Liver (tissue), 9 donors: ENCODE data around the gene PINLYP. TPM values are rescaled to one million over a fixed set of nuclear protein-coding genes. Genes with fewer than 3 reads are reported as not detected.

Experiments used
- DNase-seq: peaks from one replicate; pipeline ENCODE4 v3.0.0-alpha.2; 2017; ENCODE audit warnings: low spot score
- H3K27ac ChIP-seq, 2 donors: one replicate each; pipeline ENCODE4 v1.7.0; 2013; ENCODE audit warnings: inconsistent platforms in 2 of 2, low read length in 2 of 2, control low read depth in 1 of 2, low read depth in 1 of 2, mild to moderate bottlenecking in 1 of 2
- H3K27me3 ChIP-seq, 4 donors: one replicate each; pipeline versions ENCODE4 v1.6.1 to v1.7.0; 2013; ENCODE audit warnings: low read length in 3 of 4, inconsistent platforms in 1 of 4, mild to moderate bottlenecking in 1 of 4, moderate library complexity in 1 of 4; ENCODE audit not compliant: control insufficient read depth in 4 of 4, insufficient read depth in 4 of 4
- H3K36me3 ChIP-seq, 4 donors: one replicate each; pipeline versions ENCODE4 v1.6.1 to v1.7.0; 2013; ENCODE audit warnings: low read length in 3 of 4, mild to moderate bottlenecking in 3 of 4, low read depth in 1 of 4, moderate library complexity in 1 of 4; ENCODE audit not compliant: control insufficient read depth in 4 of 4, insufficient read depth in 3 of 4
- H3K4me1 ChIP-seq, 4 donors: one replicate each; pipeline versions ENCODE4 v1.6.1 to v1.7.0; 2013; ENCODE audit warnings: low read length in 3 of 4, mild to moderate bottlenecking in 3 of 4, moderate library complexity in 1 of 4; ENCODE audit not compliant: control insufficient read depth in 4 of 4, insufficient read depth in 4 of 4
- H3K4me3 ChIP-seq, 3 donors: one replicate each; pipeline versions ENCODE4 v1.6.1 to v1.7.0; 2013; ENCODE audit warnings: low read length in 3 of 3, control low read depth in 1 of 3, low read depth in 1 of 3, mild to moderate bottlenecking in 1 of 3
- H3K9ac ChIP-seq, 2 donors: one replicate each; pipeline ENCODE4 v1.7.0; 2013; ENCODE audit warnings: low read length in 2 of 2, mild to moderate bottlenecking in 2 of 2, moderate library complexity in 2 of 2, control low read depth in 1 of 2, low read depth in 1 of 2
- H3K9me3 ChIP-seq, 4 donors: one replicate each; pipeline versions ENCODE4 v1.6.1 to v1.7.0; 2013; ENCODE audit warnings: low read length in 3 of 4; ENCODE audit not compliant: control insufficient read depth in 4 of 4
- FOXA1 ChIP-seq: IDR thresholded peaks from 2 replicates; pipeline ENCODE4 v1.6.1; 2016; ENCODE audit warnings: antibody characterized with exemption
- FOXA2 ChIP-seq: IDR thresholded peaks from 2 replicates; pipeline ENCODE4 v1.6.1; 2016; ENCODE audit warnings: antibody characterized with exemption
- HNF4G ChIP-seq: IDR thresholded peaks from 2 replicates; pipeline ENCODE4 v1.6.1; 2016; ENCODE audit warnings: antibody characterized with exemption
- JUND ChIP-seq, 2 donors: IDR thresholded peaks; 2 replicates each; pipeline ENCODE4 v1.6.1; 2016; ENCODE audit warnings: antibody characterized with exemption in 2 of 2
- NR2F2 ChIP-seq: IDR thresholded peaks from 2 replicates; pipeline ENCODE4 v1.6.1; 2016; ENCODE audit warnings: antibody characterized with exemption
- RAD21 ChIP-seq, 2 donors: IDR thresholded peaks; 2 replicates each; pipeline ENCODE4 v1.6.1; 2016; ENCODE audit warnings: antibody characterized with exemption in 2 of 2, mild to moderate bottlenecking in 2 of 2
- TAF1 ChIP-seq: conservative IDR thresholded peaks from 2 replicates; pipeline ENCODE4 v1.6.1; 2016; ENCODE audit warnings: antibody characterized with exemption, mild to moderate bottlenecking
- WGBS: extraction: QIAGEN DNeasy Blood & Tissue Kit; methylation state at CpG from one replicate; pipeline ENCODE4 v1.1.7; 2013; 5-methylcytosine and 5-hydroxymethylcytosine counted together
- polyA plus RNA-seq, 2 donors: library from polyadenylated mRNA; stranded (reverse) in 1 of 2; unstranded in 1 of 2; fragments of 200-250 nt in 1 of 2; fragments of >200 nt in 1 of 2; fragmentation: Nextera tagmentation in 1 of 2; extraction: Ambion mirVana in 1 of 2; gene quantifications; one replicate each; pipeline versions ENCODE4 v1.2.1 to v1.2.3, GENCODE V29; 2013 to 2015
- total RNA-seq, 2 donors: library from RNA; depleted of rRNA; stranded (reverse); fragments of >200 nt; gene quantifications; one replicate each; pipeline ENCODE4 v1.2.3, GENCODE V29; 2014
- TF ChIP-seq, protein P1 (sequence below): fragments of 150-350 bp; IDR thresholded peaks from 2 replicates; pipeline ENCODE4 v1.5.1; 2017; ENCODE audit warnings: improper control_type of control experiment, low read depth, low read length; ENCODE audit not compliant: missing input control
- TF ChIP-seq, protein P2 (sequence below): IDR thresholded peaks from 2 replicates; pipeline ENCODE4 v1.6.1; 2016; ENCODE audit warnings: antibody characterized with exemption
- donor health status: healthy.
- donor health status: healthy.
- donor health status: healthy.
- donor health status: healthy.
- donor health status: healthy.

The PINLYP gene
- total and polyA plus RNA-seq, 4 donors: 0.42 to 4.3 (median 0.57) TPM

DNA sequence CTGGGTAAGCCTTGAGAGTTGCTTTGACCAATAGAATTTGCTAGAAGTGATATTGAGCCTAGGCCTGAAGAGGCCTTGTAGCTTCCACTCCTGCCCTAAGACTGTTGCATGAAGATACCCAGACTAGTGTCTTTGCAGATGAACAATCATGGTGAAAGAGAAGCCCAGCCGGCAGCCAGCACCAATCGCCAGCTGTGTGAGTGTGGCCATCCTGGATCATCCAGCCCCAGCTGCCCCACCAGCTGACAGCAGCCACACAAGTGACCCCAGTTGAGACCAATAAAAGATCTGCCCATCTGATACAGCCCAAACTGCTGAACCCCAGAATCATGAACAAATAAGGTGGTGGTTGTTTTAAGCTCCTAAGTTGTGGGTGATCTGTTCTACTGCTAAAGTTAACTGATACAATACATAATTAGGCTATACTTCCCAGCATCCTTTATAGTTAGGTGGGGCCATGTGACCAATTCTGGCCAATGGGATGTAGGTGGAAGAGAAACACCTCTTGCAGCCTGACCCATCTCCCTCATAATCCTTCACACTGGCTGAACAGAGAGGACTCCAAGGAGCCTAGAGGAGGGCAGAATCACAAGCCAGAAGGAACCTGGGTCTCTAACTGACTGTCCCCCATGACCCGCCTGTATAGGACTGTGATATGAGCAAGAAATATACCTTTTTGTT, 53.2 kb downstream of the PINLYP start:
- DNase-seq: no peak
- no peaks in the 10 kb centered on the region for H3K4me1 ChIP-seq
- H3K9me3 ChIP-seq: no peaks in the 10 kb centered on the region

DNA sequence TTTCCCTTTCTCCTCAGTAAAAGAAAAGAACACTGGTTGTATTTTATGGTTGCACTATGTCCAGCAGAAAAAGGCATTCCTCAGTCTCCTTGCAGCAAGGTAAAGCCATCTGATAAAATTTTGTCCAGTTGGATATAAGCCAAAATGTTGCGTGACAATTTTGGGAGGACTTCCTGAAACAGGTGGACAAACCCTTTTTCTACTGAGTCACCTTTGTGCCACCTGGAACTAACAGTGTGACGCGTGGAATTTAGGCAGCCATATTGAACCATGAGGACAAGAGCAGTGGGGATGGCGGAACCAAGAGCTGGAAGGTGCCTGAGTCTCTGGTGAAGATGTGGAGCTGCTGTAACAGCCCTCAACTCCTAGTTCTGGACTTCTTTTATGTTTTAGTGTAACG, 55.9 kb downstream of the PINLYP start:
- Histone ChIP-seq H3K4me3 (no peak overlapping the region), H3K9me3 (no peaks in the 10 kb centered on the region), H3K4me1 (no peaks in the 10 kb centered on the region), H3K27me3 (no peaks in the 10 kb centered on the region), H3K9ac (no peak overlapping the region), H3K27ac (no peak overlapping the region), H3K36me3 (no peaks in the 10 kb centered on the region)
- WGBS: 87% methylated on average over 5 of the region's 5 CpGs
- TF ChIP-seq, protein P1, sequence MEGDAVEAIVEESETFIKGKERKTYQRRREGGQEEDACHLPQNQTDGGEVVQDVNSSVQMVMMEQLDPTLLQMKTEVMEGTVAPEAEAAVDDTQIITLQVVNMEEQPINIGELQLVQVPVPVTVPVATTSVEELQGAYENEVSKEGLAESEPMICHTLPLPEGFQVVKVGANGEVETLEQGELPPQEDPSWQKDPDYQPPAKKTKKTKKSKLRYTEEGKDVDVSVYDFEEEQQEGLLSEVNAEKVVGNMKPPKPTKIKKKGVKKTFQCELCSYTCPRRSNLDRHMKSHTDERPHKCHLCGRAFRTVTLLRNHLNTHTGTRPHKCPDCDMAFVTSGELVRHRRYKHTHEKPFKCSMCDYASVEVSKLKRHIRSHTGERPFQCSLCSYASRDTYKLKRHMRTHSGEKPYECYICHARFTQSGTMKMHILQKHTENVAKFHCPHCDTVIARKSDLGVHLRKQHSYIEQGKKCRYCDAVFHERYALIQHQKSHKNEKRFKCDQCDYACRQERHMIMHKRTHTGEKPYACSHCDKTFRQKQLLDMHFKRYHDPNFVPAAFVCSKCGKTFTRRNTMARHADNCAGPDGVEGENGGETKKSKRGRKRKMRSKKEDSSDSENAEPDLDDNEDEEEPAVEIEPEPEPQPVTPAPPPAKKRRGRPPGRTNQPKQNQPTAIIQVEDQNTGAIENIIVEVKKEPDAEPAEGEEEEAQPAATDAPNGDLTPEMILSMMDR: no peak
- no peak for DNase-seq

More for the DNA sequence above, 53.2 kb downstream of the PINLYP start:
- no peak overlapping the region for H3K27ac ChIP-seq
- H3K4me3 ChIP-seq: no peak overlapping the region
- TF ChIP-seq FOXA1 (no peak), TAF1 (no peak), HNF4G (no peak), NR2F2 (no peak), RAD21 (IDR thresholded peaks at IDR 0.05) (no peak), JUND (IDR thresholded peaks at IDR 0.05) (no peak), FOXA2 (no peak)
- TF ChIP-seq, protein P1: no peak
- TF ChIP-seq, protein P2, sequence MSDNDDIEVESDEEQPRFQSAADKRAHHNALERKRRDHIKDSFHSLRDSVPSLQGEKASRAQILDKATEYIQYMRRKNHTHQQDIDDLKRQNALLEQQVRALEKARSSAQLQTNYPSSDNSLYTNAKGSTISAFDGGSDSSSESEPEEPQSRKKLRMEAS: no peak
- no peaks in the 10 kb centered on the region for H3K36me3 ChIP-seq
- no peak overlapping the region for H3K9ac ChIP-seq
- WGBS: 95% methylated on average over 3 of the region's 3 CpGs
- no peaks in the 10 kb centered on the region for H3K27me3 ChIP-seq

Other genes with a start within 250 kb of the PINLYP start
- 10 to 100 TPM in 1 of 2 donors, 1 to 10 TPM in 1; 8.2 to 33.4 TPM for gene CD177, start 222.1 kb upstream of the PINLYP start, total RNA-seq
- gene CD177, start 222.1 kb upstream of the PINLYP start, polyA plus RNA-seq: under 1 TPM; 0.38 to 0.68 TPM
- not detected for gene TEX101, start 160.9 kb upstream of the PINLYP start, total RNA-seq
- gene TEX101, start 160.9 kb upstream of the PINLYP start, polyA plus RNA-seq: not detected
- under 1 TPM; 0.08 to 0.09 TPM for gene LYPD3, start 110.2 kb upstream of the PINLYP start, total RNA-seq
- under 1 TPM; 0.26 to 0.38 TPM for gene LYPD3, start 110.2 kb upstream of the PINLYP start, polyA plus RNA-seq
- 10 to 100 TPM; 10.6 to 18.2 TPM for gene PHLDB3, start 71.1 kb upstream of the PINLYP start, total RNA-seq
- 10 to 100 TPM; 10.7 to 12.7 TPM for gene PHLDB3, start 71.1 kb upstream of the PINLYP start, polyA plus RNA-seq
- 10 to 100 TPM; 30.4 to 35.0 TPM for gene ETHE1, start 48.6 kb upstream of the PINLYP start, total RNA-seq
- 10 to 100 TPM; 34.0 to 45.1 TPM for gene ETHE1, start 48.6 kb upstream of the PINLYP start, polyA plus RNA-seq
- gene ZNF575, start 42.6 kb upstream of the PINLYP start, total RNA-seq: under 1 TPM; 0.08 to 0.09 TPM
- gene ZNF575, start 42.6 kb upstream of the PINLYP start, polyA plus RNA-seq: 1 to 10 TPM in 1 of 2 donors, under 1 TPM in 1; 0.88 to 1.0 TPM
- gene XRCC1, start 274 bp upstream of the PINLYP start, total RNA-seq: 1 to 10 TPM; 3.6 to 9.8 TPM
- gene XRCC1, start 274 bp upstream of the PINLYP start, polyA plus RNA-seq: 1 to 10 TPM; 4.5 to 5.2 TPM
- 10 to 100 TPM in 1 of 2 donors, 1 to 10 TPM in 1; 6.4 to 15.5 TPM for gene IRGQ, start 20.3 kb downstream of the PINLYP start, total RNA-seq
- 1 to 10 TPM; 2.8 to 4.0 TPM for gene IRGQ, start 20.3 kb downstream of the PINLYP start, polyA plus RNA-seq
- gene ZNF576, start 20.8 kb downstream of the PINLYP start, total RNA-seq: 1 to 10 TPM; 6.9 to 7.1 TPM
- gene ZNF576, start 20.8 kb downstream of the PINLYP start, polyA plus RNA-seq: 10 to 100 TPM; 14.7 to 14.9 TPM
- under 1 TPM; 0.08 to 0.09 TPM for gene SRRM5, start 36.3 kb downstream of the PINLYP start, total RNA-seq
- under 1 TPM; 0.07 to 0.09 TPM for gene SRRM5, start 36.3 kb downstream of the PINLYP start, polyA plus RNA-seq
- 10 to 100 TPM in 1 of 2 donors, 1 to 10 TPM in 1; 9.7 to 22.1 TPM for gene ZNF428, start 43.8 kb downstream of the PINLYP start, total RNA-seq
- gene ZNF428, start 43.8 kb downstream of the PINLYP start, polyA plus RNA-seq: 10 to 100 TPM in 1 of 2 donors, 1 to 10 TPM in 1; 6.5 to 19.1 TPM
- 1 to 10 TPM; 2.8 to 3.7 TPM for gene CADM4, start 64.0 kb downstream of the PINLYP start, total RNA-seq
- gene CADM4, start 64.0 kb downstream of the PINLYP start, polyA plus RNA-seq: 1 to 10 TPM in 1 of 2 donors, under 1 TPM in 1; 0.47 to 4.9 TPM
- 1 to 10 TPM; 2.8 to 3.7 TPM for gene PLAUR, start 94.4 kb downstream of the PINLYP start, total RNA-seq
- 1 to 10 TPM; 1.1 to 1.9 TPM for gene PLAUR, start 94.4 kb downstream of the PINLYP start, polyA plus RNA-seq
- not detected for gene IRGC, start 140.3 kb downstream of the PINLYP start, total RNA-seq
- not detected for gene IRGC, start 140.3 kb downstream of the PINLYP start, polyA plus RNA-seq
- gene SMG9, start 179.2 kb downstream of the PINLYP start, total RNA-seq: 1 to 10 TPM; 5.5 to 6.2 TPM
- gene SMG9, start 179.2 kb downstream of the PINLYP start, polyA plus RNA-seq: 1 to 10 TPM; 5.4 to 8.9 TPM
- 10 to 100 TPM in 1 of 2 donors, under 1 TPM in 1; 0.25 to 30.3 TPM for gene KCNN4, start 205.2 kb downstream of the PINLYP start, total RNA-seq
- gene KCNN4, start 205.2 kb downstream of the PINLYP start, polyA plus RNA-seq: under 1 TPM; 0.14 to 0.76 TPM
- under 1 TPM; 0.08 to 0.14 TPM for gene LYPD5, start 226.6 kb downstream of the PINLYP start, total RNA-seq
- gene LYPD5, start 226.6 kb downstream of the PINLYP start, polyA plus RNA-seq: under 1 TPM in 1 of 2 donors, not detected in 1; 0.13 TPM